NB4 (cell line): ENCODE results near the gene MCAT.
"Not testable (repeated sequence)": the region's sequence is repeated elsewhere in the genome, so short reads cannot be mapped to it uniquely, and the experiment has no call there.

ENCODE experiments used
- POLR2A ChIP-seq: IDR thresholded peaks from 2 replicates; pipeline ENCODE4 v1.6.1; 2011; ENCODE audit warnings: mild to moderate bottlenecking; ENCODE audit not compliant: insufficient read length; ENCODE audit errors: extremely low read depth
- TF ChIP-seq, protein P1 (sequence below): IDR thresholded peaks from one replicate; pipeline ENCODE4 v1.5.1; 2012; ENCODE audit warnings: low read depth, low read length
- TF ChIP-seq, protein P2 (sequence below): IDR thresholded peaks from 2 replicates; pipeline ENCODE4 v1.6.1; 2011; ENCODE audit warnings: low read depth, low read length

DNA sequence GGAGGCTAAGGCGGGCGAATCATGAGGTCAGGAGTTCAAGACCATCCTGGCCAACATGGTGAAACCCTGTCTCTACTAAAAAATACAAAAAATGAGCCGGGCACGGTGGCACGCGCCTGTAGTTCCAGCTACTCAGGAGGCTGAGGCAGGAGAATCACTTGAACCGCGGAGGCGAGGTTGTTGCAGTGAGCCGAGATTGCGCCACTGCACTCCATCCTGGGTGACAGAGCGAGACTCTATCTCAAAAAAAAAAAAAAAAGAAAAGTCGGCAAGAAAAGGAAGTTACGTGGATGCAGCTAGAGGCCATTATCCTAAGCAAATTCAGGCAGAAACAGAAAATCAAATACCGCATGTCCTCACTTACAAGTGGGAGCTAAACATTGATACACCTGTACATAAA, 3.1 kb upstream of the MCAT start:
- TF ChIP-seq, protein P1, sequence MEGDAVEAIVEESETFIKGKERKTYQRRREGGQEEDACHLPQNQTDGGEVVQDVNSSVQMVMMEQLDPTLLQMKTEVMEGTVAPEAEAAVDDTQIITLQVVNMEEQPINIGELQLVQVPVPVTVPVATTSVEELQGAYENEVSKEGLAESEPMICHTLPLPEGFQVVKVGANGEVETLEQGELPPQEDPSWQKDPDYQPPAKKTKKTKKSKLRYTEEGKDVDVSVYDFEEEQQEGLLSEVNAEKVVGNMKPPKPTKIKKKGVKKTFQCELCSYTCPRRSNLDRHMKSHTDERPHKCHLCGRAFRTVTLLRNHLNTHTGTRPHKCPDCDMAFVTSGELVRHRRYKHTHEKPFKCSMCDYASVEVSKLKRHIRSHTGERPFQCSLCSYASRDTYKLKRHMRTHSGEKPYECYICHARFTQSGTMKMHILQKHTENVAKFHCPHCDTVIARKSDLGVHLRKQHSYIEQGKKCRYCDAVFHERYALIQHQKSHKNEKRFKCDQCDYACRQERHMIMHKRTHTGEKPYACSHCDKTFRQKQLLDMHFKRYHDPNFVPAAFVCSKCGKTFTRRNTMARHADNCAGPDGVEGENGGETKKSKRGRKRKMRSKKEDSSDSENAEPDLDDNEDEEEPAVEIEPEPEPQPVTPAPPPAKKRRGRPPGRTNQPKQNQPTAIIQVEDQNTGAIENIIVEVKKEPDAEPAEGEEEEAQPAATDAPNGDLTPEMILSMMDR = not testable (repeated sequence)
- not testable (repeated sequence) for TF ChIP-seq POLR2A
- TF ChIP-seq, protein P2, sequence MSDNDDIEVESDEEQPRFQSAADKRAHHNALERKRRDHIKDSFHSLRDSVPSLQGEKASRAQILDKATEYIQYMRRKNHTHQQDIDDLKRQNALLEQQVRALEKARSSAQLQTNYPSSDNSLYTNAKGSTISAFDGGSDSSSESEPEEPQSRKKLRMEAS = not testable (repeated sequence)
